ENCODE measurements around the gene LRRC59. TPM values are rescaled to one million over a fixed set of nuclear protein-coding genes. Genes with fewer than 3 reads are reported as not detected.
A peak's percentile ranks its signal among the peaks of the same experiment; 100 is the strongest.

LRRC59 gene
- total and polyA plus RNA-seq, 2 of the 8 experiments (the other 6 are each of a cell fraction or from before 2014, with no cell fraction given) = 48.3 to 117 TPM

DNA sequence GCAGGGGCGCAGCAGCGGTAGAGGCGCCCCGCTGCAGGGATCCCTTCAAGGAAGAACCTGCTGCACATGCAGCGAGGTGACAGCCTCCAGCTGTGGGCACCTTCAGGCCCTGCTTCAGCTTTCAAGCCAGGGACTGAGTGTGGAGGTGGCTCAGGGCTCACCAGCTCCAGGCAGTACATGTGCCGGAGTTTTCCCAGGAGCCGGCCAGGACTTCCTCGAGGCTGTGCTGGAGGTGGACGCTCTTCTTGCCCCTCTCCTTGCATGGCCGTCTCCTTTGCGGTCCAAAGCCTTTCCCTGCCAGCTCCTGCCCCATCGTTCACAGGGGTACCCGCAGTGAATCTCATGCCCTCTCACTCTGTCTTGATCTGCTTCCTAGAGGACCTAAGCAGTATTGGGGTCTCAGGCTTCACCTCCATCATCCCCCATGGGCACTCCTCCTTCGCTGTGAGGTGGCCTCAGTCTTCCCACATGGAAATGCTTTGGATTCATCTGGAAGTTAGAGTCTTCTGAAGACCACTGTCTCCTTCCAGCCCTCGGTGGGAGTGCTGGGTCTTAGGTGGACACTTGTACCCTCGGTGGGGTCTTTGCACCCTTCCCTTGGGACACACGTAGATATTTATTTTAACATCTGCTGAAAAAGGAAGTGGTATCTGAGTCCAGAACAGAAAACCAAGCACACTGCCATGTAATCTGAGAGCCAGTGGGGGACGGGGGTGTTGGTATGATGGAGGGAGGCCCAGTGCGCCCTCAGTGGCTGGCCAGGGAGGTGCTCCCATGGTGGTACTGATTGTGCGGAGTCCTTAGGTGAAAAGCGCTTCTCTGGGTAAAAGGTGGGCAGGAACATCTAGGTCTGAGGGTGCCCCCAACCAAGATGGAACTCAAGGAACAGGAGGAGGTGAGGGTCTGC is 44.4 kb downstream of the LRRC59 start:
- Histone ChIP-seq H3K23ac (ENCODE audit: insufficient read length) (no peak overlapping the region), H3K9me3 (ENCODE audit: insufficient read depth in 2 of 2, low read depth in 1 of 2, low read length in 1 of 2) (no peaks in the 10 kb centered on the region), H3K56ac (replicated peaks; ENCODE audit: insufficient read length, low read depth, low read length) (no peak overlapping the region), H4K8ac (ENCODE audit: extremely low read depth, insufficient read depth, low read length) (no peak overlapping the region), H4K91ac (replicated peaks; ENCODE audit: insufficient read length, low read length) (no peak overlapping the region), H2BK15ac (ENCODE audit: low read length) (no peak overlapping the region), H2AK5ac (ENCODE audit: low read depth, low read length) (no peak overlapping the region), H3K27me3 (replicated peaks in 1 of 4; ENCODE audit: control insufficient read depth in 3 of 4, extremely low read depth in 1 of 4, insufficient read depth in 3 of 4, low read length in 3 of 4) (no peaks in the 10 kb centered on the region), H2BK120ac (replicated peaks; ENCODE audit: low read depth, low read length) (no peak overlapping the region), H3K9ac (replicated peaks in 1 of 4; ENCODE audit: extremely low read depth in 1 of 4, low read depth in 3 of 4, low read length in 3 of 4) (no peak overlapping the region), H3K79me1 (ENCODE audit: low read depth, low read length) (peaks cover 10% of the 10 kb centered on the region), H3K4me1 (replicated peaks in 1 of 4; ENCODE audit: control insufficient read depth in 3 of 4, insufficient read depth in 4 of 4, low read length in 3 of 4) (peaks cover 0 to 6% (median 2%) of the 10 kb centered on the region in 4 experiments; a peak in 3 of 7 replicates), H4K20me1 (replicated peaks in 1 of 2; ENCODE audit: control insufficient read depth in 1 of 2, insufficient read depth in 2 of 2, low read length in 2 of 2) (peaks cover 0 to 27% of the 10 kb centered on the region in 2 experiments), H3K18ac (ENCODE audit: extremely low read depth, low read length) (no peak overlapping the region), H2BK5ac (ENCODE audit: low read depth, low read length) (no peak overlapping the region), H2AFZ (ENCODE audit: low read length) (no peak overlapping the region), H3K14ac (ENCODE audit: insufficient read length) (no peak overlapping the region), H3K36me3 (ENCODE audit: control insufficient read depth in 2 of 4, insufficient read depth in 4 of 4, low read length in 3 of 4) (peaks cover 9 to 35% (median 24%) of the 10 kb centered on the region in 4 experiments), H3K4me2 (ENCODE audit: insufficient read depth in 1 of 2, low read depth in 2 of 2, low read length in 2 of 2) (no peak overlapping the region), H3K23me2 (ENCODE audit: low read depth, low read length) (no peaks in the 10 kb centered on the region), H2BK12ac (ENCODE audit: low read depth, low read length) (no peak overlapping the region), H3K4me3 (ENCODE audit: extremely low read depth in 1 of 4, insufficient read depth in 2 of 4, low read depth in 3 of 4, low read length in 4 of 4) (no peak overlapping the region), H3K4ac (replicated peaks; ENCODE audit: insufficient read length, low read depth, low read length) (no peak overlapping the region), H2BK20ac (ENCODE audit: low read length) (no peak overlapping the region), H3K79me2 (ENCODE audit: control insufficient read depth in 1 of 2, insufficient read depth in 2 of 2, low read length in 2 of 2) (peaks cover 0 to 13% of the 10 kb centered on the region in 2 experiments; a peak in 2 of 4 replicates), H3K27ac (ENCODE audit: low read depth, low read length) (no peak overlapping the region), H4K5ac (ENCODE audit: insufficient read length, low read depth, low read length) (no peak overlapping the region)
- no peak for FAIRE-seq
- TF ChIP-seq, protein P1, sequence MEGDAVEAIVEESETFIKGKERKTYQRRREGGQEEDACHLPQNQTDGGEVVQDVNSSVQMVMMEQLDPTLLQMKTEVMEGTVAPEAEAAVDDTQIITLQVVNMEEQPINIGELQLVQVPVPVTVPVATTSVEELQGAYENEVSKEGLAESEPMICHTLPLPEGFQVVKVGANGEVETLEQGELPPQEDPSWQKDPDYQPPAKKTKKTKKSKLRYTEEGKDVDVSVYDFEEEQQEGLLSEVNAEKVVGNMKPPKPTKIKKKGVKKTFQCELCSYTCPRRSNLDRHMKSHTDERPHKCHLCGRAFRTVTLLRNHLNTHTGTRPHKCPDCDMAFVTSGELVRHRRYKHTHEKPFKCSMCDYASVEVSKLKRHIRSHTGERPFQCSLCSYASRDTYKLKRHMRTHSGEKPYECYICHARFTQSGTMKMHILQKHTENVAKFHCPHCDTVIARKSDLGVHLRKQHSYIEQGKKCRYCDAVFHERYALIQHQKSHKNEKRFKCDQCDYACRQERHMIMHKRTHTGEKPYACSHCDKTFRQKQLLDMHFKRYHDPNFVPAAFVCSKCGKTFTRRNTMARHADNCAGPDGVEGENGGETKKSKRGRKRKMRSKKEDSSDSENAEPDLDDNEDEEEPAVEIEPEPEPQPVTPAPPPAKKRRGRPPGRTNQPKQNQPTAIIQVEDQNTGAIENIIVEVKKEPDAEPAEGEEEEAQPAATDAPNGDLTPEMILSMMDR (IDR thresholded peaks at IDR 0.05; ENCODE audit: control extremely low read depth in 1 of 3, insufficient read depth in 1 of 3, low read depth in 1 of 3, low read length in 3 of 3) = peak in 2 of 3 experiments; percentile 21 to 22; a peak in 2 of 4 replicates
- TF ChIP-seq BCL11A (IDR thresholded peaks at IDR 0.05; ENCODE audit: low read depth in 2 of 2, low read length in 2 of 2) = no peak
- no peak for TF ChIP-seq NANOG (IDR thresholded peaks at IDR 0.05; ENCODE audit: insufficient read depth, low read depth, low read length, poor library complexity, severe bottlenecking)
- POLR2A ChIA-PET (ENCODE audit: partially characterized antibody) = interaction anchor here (1.1 to 12.4 kb wide), 3 partner anchors 9 to 35 kb away, joined by 3 to 135 read pairs (median 4); no protein-coding TSS in a partner anchor
- CTCF ChIA-PET (ENCODE audit: partially characterized antibody) = interaction anchor here (0.6 to 2.2 kb wide), 9 partner anchors 10 to 233 kb away, joined by 3 to 11 read pairs (median 3); no protein-coding TSS in a partner anchor
- DNase-seq (ENCODE audit: low read depth in 1 of 2, low spot score in 2 of 2) = no peak
- 88% methylated on average over 21 of the region's 21 CpGs; no CpG with 5 or more reads in 1 of the 2 experiments for WGBS, 2 experiments (ENCODE audit: extremely low coverage in 1 of 2, insufficient coverage in 1 of 2, insufficient read length in 1 of 2, insufficient replicate concordance in 2 of 2, low coverage in 1 of 2, low lambda C conversion rate in 2 of 2, missing lambda C conversion rate in 1 of 2)
